K562 (cell line): Measurements from ENCODE around the gene GMDS. TPM values are rescaled to one million over a fixed set of nuclear protein-coding genes. Genes with fewer than 3 reads are reported as not detected.
A peak's percentile ranks its signal among the peaks of the same experiment; 100 is the strongest.

ENCODE experiments used
- ATAC-seq: fragments of 200-7000 bp; cut with Tn5 transposase; 3 replicates; pipeline ENCODE4 v1.9.1; 2020; ENCODE audit warnings: moderate library complexity
- BruUV-seq: library from RNA; stranded (reverse); fragments of 400-500 nt; replicated peaks from 2 replicates; lab custom pipeline; 2021; lab: Mats Ljungman, UMichigan
- CTCF ChIA-PET: fragments of 300-600 bp; formaldehyde crosslinking; extraction: SDS; loops from one replicate; lab custom pipeline; 2021; ENCODE audit warnings: low intra/inter-chr PET ratio; lab: Yijun Ruan, JAX
- POLR2A ChIA-PET: fragments of 300-600, 350-650 bp; sonication (Branson Sonifier 250); formaldehyde crosslinking; extraction: SDS; loops from one replicate; lab custom pipeline; 2021; ENCODE audit warnings: antibody characterized with exemption, inconsistent platforms; lab: Yijun Ruan, JAX
- DNase-seq, 4 experiments: peaks; one replicate each; pipeline versions ENCODE4 v3.0.0 to v3.0.0-alpha.2; 2011 to 2018; ENCODE audit warnings: low spot score in 3 of 4, mixed read lengths in 3 of 4; ENCODE audit errors: extremely low read depth in 1 of 4
- FAIRE-seq: peaks from 2 replicates; lab custom pipeline; 2011; peaks lifted over from hg19 to GRCh38; lab: Jason Lieb, UNC
- H2AFZ ChIP-seq: 2 replicates; pipeline ENCODE4 v1.6.0; 2011; ENCODE audit warnings: low read depth, low read length, control low read depth, inconsistent platforms
- H3K27ac ChIP-seq: fragments of 200-600 bp; 3 replicates; pipeline ENCODE4 v1.8.0; 2011; ENCODE audit warnings: low read depth, mild to moderate bottlenecking, control low read depth, inconsistent platforms, low read length, moderate library complexity, mixed read lengths; ENCODE audit errors: extremely low read depth
- H3K27me3 ChIP-seq, 2 experiments: fragments of 300-600 bp in 1 of 2; 2 replicates in 1 of 2; 3 replicates in 1 of 2; pipeline versions ENCODE4 v1.6.0 to v1.8.0; 2011; ENCODE audit warnings: inconsistent platforms in 2 of 2, low read length in 2 of 2, mild to moderate bottlenecking in 1 of 2, mixed read lengths in 1 of 2, moderate library complexity in 1 of 2; ENCODE audit not compliant: control insufficient read depth in 2 of 2, insufficient read depth in 2 of 2
- H3K36me3 ChIP-seq: fragments of 300-600 bp; 3 replicates; pipeline ENCODE4 v1.8.0; 2011; ENCODE audit warnings: mild to moderate bottlenecking, low read length, inconsistent platforms; ENCODE audit not compliant: control insufficient read depth, insufficient read depth
- H3K4me1 ChIP-seq, 2 experiments: fragments of 200-600 bp in 1 of 2; replicated peaks in 1 of 2; 2 replicates in 1 of 2; 3 replicates in 1 of 2; pipeline versions ENCODE4 v1.5.1 to v1.8.0; 2011; ENCODE audit warnings: inconsistent platforms in 2 of 2, low read length in 2 of 2, mild to moderate bottlenecking in 1 of 2, mixed read lengths in 1 of 2, moderate library complexity in 1 of 2; ENCODE audit not compliant: control insufficient read depth in 2 of 2, insufficient read depth in 2 of 2
- H3K4me2 ChIP-seq: 2 replicates; pipeline ENCODE4 v1.6.1; 2011; ENCODE audit warnings: low read length, control low read depth, inconsistent platforms, mixed read lengths; ENCODE audit not compliant: insufficient read depth
- H3K4me3 ChIP-seq: fragments of 200-600 bp; sonication (generic), shearing (Covaris generic); 2 replicates; pipeline ENCODE4 v1.5.1; 2016; ENCODE audit warnings: control low read depth, inconsistent platforms
- H3K79me2 ChIP-seq: fragments of 200-600 bp; 3 replicates; pipeline ENCODE4 v1.8.0; 2011; ENCODE audit warnings: low read length, inconsistent platforms; ENCODE audit not compliant: control insufficient read depth, insufficient read depth
- H3K9ac ChIP-seq, 2 experiments: 2 replicates each; pipeline versions ENCODE4 v1.6.0 to v1.6.1; 2011; ENCODE audit warnings: low read depth in 2 of 2, low read length in 2 of 2, control low read depth in 1 of 2, inconsistent platforms in 1 of 2, mild to moderate bottlenecking in 1 of 2, mixed read lengths in 1 of 2; ENCODE audit not compliant: insufficient read depth in 1 of 2
- H3K9me1 ChIP-seq: one replicate; pipeline ENCODE4 v1.6.0; 2011; ENCODE audit warnings: inconsistent platforms, mild to moderate bottlenecking, low read length, moderate library complexity; ENCODE audit not compliant: control insufficient read depth, insufficient read depth
- H3K9me3 ChIP-seq: replicated peaks from 2 replicates; pipeline ENCODE4 v1.5.1; 2011; ENCODE audit warnings: low read depth, low read length, inconsistent platforms; ENCODE audit not compliant: control insufficient read depth, insufficient read depth
- H4K20me1 ChIP-seq: replicated peaks from 2 replicates; pipeline ENCODE4 v1.6.1; 2011; ENCODE audit warnings: low read length, inconsistent platforms, mixed read lengths; ENCODE audit not compliant: control insufficient read depth, insufficient read depth
- BMI1 ChIP-seq: fragments of 150-350 bp; IDR thresholded peaks from 2 replicates; pipeline ENCODE4 v1.6.1; 2014; ENCODE audit warnings: low read length
- C11orf30 ChIP-seq: fragments of 450-650 bp; IDR thresholded peaks from 2 replicates; pipeline ENCODE4 v1.6.1; 2016; ENCODE audit warnings: low read depth, mild to moderate bottlenecking
- CBFA2T2 ChIP-seq: fragments of 450-650 bp; conservative IDR thresholded peaks from 2 replicates; pipeline ENCODE4 v1.6.1; 2017; ENCODE audit warnings: mild to moderate bottlenecking
- CBFA2T3 ChIP-seq: fragments of 450-650 bp; IDR thresholded peaks from 2 replicates; pipeline ENCODE4 v1.6.1; 2017
- CBFB ChIP-seq: sonication (generic); formaldehyde crosslinking; IDR thresholded peaks from 2 replicates; pipeline ENCODE4 v1.4.0; 2020; ENCODE audit warnings: mild to moderate bottlenecking, missing genetic modification reagents
- EHMT2 ChIP-seq: fragments of 450-650 bp; IDR thresholded peaks from 2 replicates; pipeline ENCODE4 v1.6.1; 2018; ENCODE audit warnings: antibody characterized with exemption
- FOXM1 ChIP-seq, 2 experiments: fragments of 450-650 bp in 1 of 2; sonication (generic) in 1 of 2; formaldehyde crosslinking in 1 of 2; IDR thresholded peaks; 2 replicates each; pipeline versions ENCODE4 v1.6.1 to v1.9.0; 2017 to 2022; ENCODE audit warnings: low read depth in 2 of 2, mild to moderate bottlenecking in 2 of 2, missing genetic modification reagents in 1 of 2, moderate library complexity in 1 of 2
- FOXP1 ChIP-seq: sonication (generic); formaldehyde crosslinking; IDR thresholded peaks from 2 replicates; pipeline ENCODE4 v1.8.0; 2022; ENCODE audit warnings: mild to moderate bottlenecking, missing genetic modification reagents
- L3MBTL2 ChIP-seq: fragments of 450-650 bp; IDR thresholded peaks from 2 replicates; pipeline ENCODE4 v1.6.1; 2016; ENCODE audit warnings: mild to moderate bottlenecking, moderate library complexity
- MAFF ChIP-seq: IDR thresholded peaks from 2 replicates; pipeline ENCODE4 v1.6.1; 2012; ENCODE audit warnings: low read length, improper control_type of control experiment
- MAFK ChIP-seq: IDR thresholded peaks from 2 replicates; pipeline ENCODE4 v1.6.1; 2011; ENCODE audit warnings: low read length, improper control_type of control experiment
- MTA2 ChIP-seq: fragments of 450-650 bp; IDR thresholded peaks from 2 replicates; pipeline ENCODE4 v1.6.1; 2016; ENCODE audit warnings: low read depth
- NCOR1 ChIP-seq: fragments of 450-650 bp; IDR thresholded peaks from 2 replicates; pipeline ENCODE4 v1.6.1; 2016; ENCODE audit warnings: mild to moderate bottlenecking, moderate library complexity
- RAD21 ChIP-seq, 2 experiments: fragments of 250-450 bp in 1 of 2; fragments of 450-650 bp in 1 of 2; sonication (Bioruptor Pico) in 1 of 2; formaldehyde crosslinking in 1 of 2; IDR thresholded peaks in 1 of 2; conservative IDR thresholded peaks in 1 of 2; 2 replicates each; pipeline versions ENCODE4 v1.4.0 to v1.8.0; 2020 to 2022; ENCODE audit warnings: mild to moderate bottlenecking in 2 of 2, moderate library complexity in 1 of 2
- SMAD1 ChIP-seq: fragments of 150-350 bp; IDR thresholded peaks from 2 replicates; pipeline ENCODE4 v1.6.1; 2014; ENCODE audit warnings: low read length, low read depth; ENCODE audit not compliant: partially characterized antibody
- TCF3 ChIP-seq: sonication (generic); formaldehyde crosslinking; IDR thresholded peaks from 2 replicates; pipeline ENCODE4 v1.4.0; 2020; ENCODE audit warnings: mild to moderate bottlenecking, missing genetic modification reagents
- TCFL5 ChIP-seq: fragments of 250-450 bp; sonication (Bioruptor Pico); conservative IDR thresholded peaks from 2 replicates; pipeline ENCODE4 v1.6.1; 2021; ENCODE audit warnings: mild to moderate bottlenecking, moderate library complexity, matching md5 sums
- ZKSCAN1 ChIP-seq: fragments of 150-350 bp; IDR thresholded peaks from 2 replicates; pipeline ENCODE4 v1.6.1; 2016; ENCODE audit warnings: low read depth, low read length
- ZNF174 ChIP-seq: fragments of 250-450 bp; sonication (Bioruptor Pico); IDR thresholded peaks from 2 replicates; pipeline ENCODE4 v1.4.0; 2020; ENCODE audit warnings: mild to moderate bottlenecking
- ZNF316 ChIP-seq: fragments of 450-650 bp; IDR thresholded peaks from 2 replicates; pipeline ENCODE4 v1.6.1; 2016
- ZNF668 ChIP-seq: fragments of 250-450 bp; sonication (Bioruptor Pico); IDR thresholded peaks from 2 replicates; pipeline ENCODE4 v1.8.0; 2022; ENCODE audit warnings: mild to moderate bottlenecking, inconsistent platforms
- WGBS: fragments of 100-300 bp; shearing (Covaris generic); methylation state at CpG from one replicate; pipeline ENCODE4 v1.1.6; 2016; ENCODE audit warnings: low coverage, mixed read lengths; ENCODE audit not compliant: insufficient coverage; ENCODE audit errors: missing lambda C conversion rate; 5-methylcytosine and 5-hydroxymethylcytosine counted together
- in situ Hi-C: fragments of 300-500 bp; cut with MboI; formaldehyde crosslinking; loops from 4 replicates; pipeline ENCODE4 v1.15.0; 2018; ENCODE audit warnings: inconsistent platforms, mixed read lengths
- intact Hi-C: fragments of 100-400 bp; cut with micrococcal nuclease; formaldehyde crosslinking; loops from 2 replicates; pipeline ENCODE4 v1.14.2; 2022
- polyA plus RNA-seq, 8 experiments: library from polyadenylated mRNA; depleted of rRNA in 4 of 8; stranded (reverse) in 5 of 8; unstranded in 3 of 8; fragments of >200 nt; fragmentation: Nextera tagmentation in 2 of 8; fragmentation: Illumina TruSeq in 1 of 8; extraction: Ambion mirVana in 2 of 8; extraction: Trizol in 1 of 8; gene quantifications; 2 replicates each; pipeline versions ENCODE4 v1.2.1 to v1.2.3, GENCODE V29; 2011 to 2014; ENCODE audit warnings: inconsistent platforms in 1 of 8, missing spikeins in 1 of 8
- total RNA-seq, 7 experiments: library from RNA; depleted of rRNA in 6 of 7; stranded (reverse); fragments of >200 nt in 6 of 7; fragmentation: Illumina TruSeq in 2 of 7; extraction: Trizol in 2 of 7; gene quantifications; 2 replicates each; pipeline versions ENCODE4 v1.2.1 to v1.2.3, GENCODE V29; 2011 to 2021; ENCODE audit warnings: low replicate concordance in 1 of 7
- TF ChIP-seq, protein P1 (sequence below): fragments of 250-450 bp; sonication (Bioruptor Pico); IDR thresholded peaks from 2 replicates; pipeline ENCODE4 v1.8.0; 2021; ENCODE audit warnings: borderline replicate concordance, mild to moderate bottlenecking, moderate library complexity; ENCODE audit not compliant: poor library complexity, severe bottlenecking
- TF ChIP-seq, protein P2 (sequence below): IDR thresholded peaks from 2 replicates; pipeline ENCODE4 v1.6.1; 2012; ENCODE audit warnings: low read depth, low read length, improper control_type of control experiment, borderline replicate concordance

GMDS gene
- total and polyA plus RNA-seq, 9 of the 15 experiments (the other 6 are each of a cell fraction or from before 2014, with no cell fraction given): 0.48 to 31.8 (median 13.4) TPM

DNA sequence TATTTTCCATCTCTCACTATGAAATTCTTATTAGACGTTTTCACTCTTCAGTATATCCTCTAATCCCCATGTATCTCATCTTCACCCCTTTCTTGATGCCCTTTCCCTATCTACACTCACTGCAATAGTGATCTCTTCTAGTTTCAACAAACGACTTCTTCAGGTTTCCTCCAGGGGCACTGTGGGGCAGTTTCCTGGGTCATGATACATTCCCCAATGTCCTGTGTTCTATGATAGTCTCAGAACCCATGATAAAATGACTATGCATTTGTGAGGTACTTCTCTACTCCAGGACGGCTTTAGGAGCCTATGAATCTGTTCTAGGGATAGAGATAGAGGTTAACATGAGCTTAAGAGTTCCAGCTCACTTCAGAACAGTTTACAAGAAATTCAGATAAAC, 452.4 kb downstream of the GMDS start (continued):
- TF ChIP-seq C11orf30 (peak; percentile 56; the same call in 1 of the 2 replicates), EHMT2 (peak; percentile 59), MAFK (peak; percentile 37; the same call in 1 of the 2 replicates), ZNF316 (peak; percentile 33), MAFF (peak; percentile 31), RAD21 (CRISPR knock-in tag; conservative IDR thresholded peaks at IDR 0.05 in 1 of 2, IDR thresholded peaks at IDR 0.05 in 1 of 2) (peak in 1 of 2 experiments; percentile 34; a peak in 2 of 4 replicates)
- TF ChIP-seq, protein P1, sequence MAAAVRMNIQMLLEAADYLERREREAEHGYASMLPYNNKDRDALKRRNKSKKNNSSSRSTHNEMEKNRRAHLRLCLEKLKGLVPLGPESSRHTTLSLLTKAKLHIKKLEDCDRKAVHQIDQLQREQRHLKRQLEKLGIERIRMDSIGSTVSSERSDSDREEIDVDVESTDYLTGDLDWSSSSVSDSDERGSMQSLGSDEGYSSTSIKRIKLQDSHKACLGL: no peak
- TF ChIP-seq, protein P2, sequence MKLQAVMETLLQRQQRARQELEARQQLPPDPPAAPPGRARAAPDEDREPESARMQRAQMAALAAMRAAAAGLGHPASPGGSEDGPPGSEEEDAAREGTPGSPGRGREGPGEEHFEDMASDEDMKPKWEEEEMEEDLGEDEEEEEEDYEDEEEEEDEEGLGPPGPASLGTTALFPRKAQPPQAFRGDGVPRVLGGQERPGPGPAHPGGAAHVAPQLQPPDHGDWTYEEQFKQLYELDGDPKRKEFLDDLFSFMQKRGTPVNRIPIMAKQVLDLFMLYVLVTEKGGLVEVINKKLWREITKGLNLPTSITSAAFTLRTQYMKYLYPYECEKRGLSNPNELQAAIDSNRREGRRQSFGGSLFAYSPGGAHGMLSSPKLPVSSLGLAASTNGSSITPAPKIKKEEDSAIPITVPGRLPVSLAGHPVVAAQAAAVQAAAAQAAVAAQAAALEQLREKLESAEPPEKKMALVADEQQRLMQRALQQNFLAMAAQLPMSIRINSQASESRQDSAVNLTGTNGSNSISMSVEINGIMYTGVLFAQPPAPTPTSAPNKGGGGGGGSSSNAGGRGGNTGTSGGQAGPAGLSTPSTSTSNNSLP: peak; percentile 69; the same call in 1 of the 2 replicates

DNA sequence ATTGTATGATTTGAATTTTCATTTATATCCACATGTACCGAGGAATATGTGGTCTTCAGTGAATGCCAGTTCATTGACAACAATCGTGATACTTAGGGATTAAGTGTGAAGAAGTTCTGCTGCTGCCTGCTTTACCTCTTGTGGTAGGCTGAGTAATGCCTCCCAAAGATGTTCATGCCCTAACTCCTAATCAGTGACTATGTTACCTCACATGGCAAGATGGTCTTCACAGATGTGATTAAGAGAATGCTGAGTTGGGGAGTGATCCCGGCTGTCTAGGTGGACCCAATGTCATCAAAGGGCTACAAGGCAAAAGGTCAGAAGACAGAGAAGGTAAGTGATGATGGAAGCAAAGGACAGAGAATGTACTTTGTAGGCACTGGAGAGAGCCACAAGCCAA, 454.7 kb downstream of the GMDS start:
- DNase-seq: peak in 1 of 4 experiments; percentile 27
- Histone ChIP-seq H3K79me2 (no peaks in the 10 kb centered on the region), H3K4me3 (no peak overlapping the region), H3K36me3 (no peaks in the 10 kb centered on the region), H3K9me1 (no peaks in the 10 kb centered on the region), H3K9ac (no peak overlapping the region), H2AFZ (no peak overlapping the region), H3K4me2 (peak overlapping the region; percentile 26; the same call in 1 of the 2 replicates), H3K27ac (no peak overlapping the region), H3K9me3 (no peaks in the 10 kb centered on the region), H4K20me1 (no peaks in the 10 kb centered on the region), H3K27me3 (peaks cover under 1 to 5% of the 10 kb centered on the region in 2 experiments; a peak in 1 of 5 replicates), H3K4me1 (peaks cover 3 to 13% of the 10 kb centered on the region in 2 experiments; a peak in 3 of 5 replicates)
- POLR2A ChIA-PET: interaction anchor here (0.9 to 1.2 kb wide), 3 partner anchors 12 to 72 kb away, joined by 3 read pairs; no protein-coding TSS in a partner anchor
- FAIRE-seq: no peak
- intact Hi-C loops (no loop called here), in situ Hi-C loops (no loop called here)
- CTCF ChIA-PET: no interaction called here
- no TSS peak for BruUV-seq
- WGBS: 9% methylated on average over 3 of the region's 3 CpGs
- ATAC-seq: no peak
- TF ChIP-seq FOXP1 (CRISPR knock-in tag) (no peak), SMAD1 (no peak), ZNF668 (CRISPR knock-in tag) (no peak), FOXM1 (IDR thresholded peaks at IDR 0.05; ENCODE audit: low read depth) (no peak), FOXM1 (CRISPR knock-in tag; IDR thresholded peaks at IDR 0.05; ENCODE audit: low read depth) (no peak), CBFA2T3 (peak; percentile 56), CBFA2T2 (0 out of 2 replicates have a peak, but pooled peaks have one; percentile 30), RAD21 (CRISPR knock-in tag; conservative IDR thresholded peaks at IDR 0.05 in 1 of 2, IDR thresholded peaks at IDR 0.05 in 1 of 2) (0 out of 4 replicates have a peak, but pooled peaks of 1 of the 2 experiments have one; percentile 9), CBFB (no peak), TCFL5 (CRISPR knock-in tag) (no peak), NCOR1 (0 out of 2 replicates have a peak, but pooled peaks have one; percentile 13), ZKSCAN1 (no peak), TCF3 (CRISPR knock-in tag) (peak; percentile 50), BMI1 (no peak), ZNF174 (CRISPR knock-in tag) (no peak), MTA2 (no peak), L3MBTL2 (no peak)
